ENCODE measurements around the gene NFATC2IP.

DNA sequence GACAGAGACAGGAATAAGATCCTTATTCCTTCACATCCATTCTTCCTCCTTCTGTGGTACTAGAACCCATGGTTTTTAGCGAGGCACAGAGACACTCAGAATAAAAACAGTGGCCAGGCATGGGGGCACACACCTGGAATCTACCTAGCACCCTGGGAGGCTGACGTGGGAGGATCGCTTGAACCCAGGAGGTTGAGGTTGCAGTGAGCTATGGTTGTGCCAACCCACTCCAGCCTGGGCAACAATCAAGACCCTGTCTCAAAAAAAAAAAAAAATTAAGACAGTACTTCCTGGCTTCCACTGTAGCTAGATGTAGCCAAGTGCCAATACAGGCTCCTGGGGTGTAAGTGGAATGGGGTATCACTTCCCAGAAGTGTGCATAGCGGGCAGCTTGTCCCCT, 16.4 kb downstream of the NFATC2IP start:
- TF ChIP-seq POLR2A (IDR thresholded peaks at IDR 0.05): no peak
- TF ChIP-seq, protein P1, sequence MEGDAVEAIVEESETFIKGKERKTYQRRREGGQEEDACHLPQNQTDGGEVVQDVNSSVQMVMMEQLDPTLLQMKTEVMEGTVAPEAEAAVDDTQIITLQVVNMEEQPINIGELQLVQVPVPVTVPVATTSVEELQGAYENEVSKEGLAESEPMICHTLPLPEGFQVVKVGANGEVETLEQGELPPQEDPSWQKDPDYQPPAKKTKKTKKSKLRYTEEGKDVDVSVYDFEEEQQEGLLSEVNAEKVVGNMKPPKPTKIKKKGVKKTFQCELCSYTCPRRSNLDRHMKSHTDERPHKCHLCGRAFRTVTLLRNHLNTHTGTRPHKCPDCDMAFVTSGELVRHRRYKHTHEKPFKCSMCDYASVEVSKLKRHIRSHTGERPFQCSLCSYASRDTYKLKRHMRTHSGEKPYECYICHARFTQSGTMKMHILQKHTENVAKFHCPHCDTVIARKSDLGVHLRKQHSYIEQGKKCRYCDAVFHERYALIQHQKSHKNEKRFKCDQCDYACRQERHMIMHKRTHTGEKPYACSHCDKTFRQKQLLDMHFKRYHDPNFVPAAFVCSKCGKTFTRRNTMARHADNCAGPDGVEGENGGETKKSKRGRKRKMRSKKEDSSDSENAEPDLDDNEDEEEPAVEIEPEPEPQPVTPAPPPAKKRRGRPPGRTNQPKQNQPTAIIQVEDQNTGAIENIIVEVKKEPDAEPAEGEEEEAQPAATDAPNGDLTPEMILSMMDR (IDR thresholded peaks at IDR 0.05): no peak

Measured in tibial nerve (tissue), 3 donors.